ENCODE measurements around the gene MAMSTR.
A peak's percentile ranks its signal among the peaks of the same experiment; 100 is the strongest.
"Not testable (repeated sequence)": the region's sequence is repeated elsewhere in the genome, so short reads cannot be mapped to it uniquely, and the experiment has no call there.

The MAMSTR gene

GRCh38 chr19:48722196-48722708 lies 2.7 kb upstream of the MAMSTR start:
- DNase-seq = no peak

DNA sequence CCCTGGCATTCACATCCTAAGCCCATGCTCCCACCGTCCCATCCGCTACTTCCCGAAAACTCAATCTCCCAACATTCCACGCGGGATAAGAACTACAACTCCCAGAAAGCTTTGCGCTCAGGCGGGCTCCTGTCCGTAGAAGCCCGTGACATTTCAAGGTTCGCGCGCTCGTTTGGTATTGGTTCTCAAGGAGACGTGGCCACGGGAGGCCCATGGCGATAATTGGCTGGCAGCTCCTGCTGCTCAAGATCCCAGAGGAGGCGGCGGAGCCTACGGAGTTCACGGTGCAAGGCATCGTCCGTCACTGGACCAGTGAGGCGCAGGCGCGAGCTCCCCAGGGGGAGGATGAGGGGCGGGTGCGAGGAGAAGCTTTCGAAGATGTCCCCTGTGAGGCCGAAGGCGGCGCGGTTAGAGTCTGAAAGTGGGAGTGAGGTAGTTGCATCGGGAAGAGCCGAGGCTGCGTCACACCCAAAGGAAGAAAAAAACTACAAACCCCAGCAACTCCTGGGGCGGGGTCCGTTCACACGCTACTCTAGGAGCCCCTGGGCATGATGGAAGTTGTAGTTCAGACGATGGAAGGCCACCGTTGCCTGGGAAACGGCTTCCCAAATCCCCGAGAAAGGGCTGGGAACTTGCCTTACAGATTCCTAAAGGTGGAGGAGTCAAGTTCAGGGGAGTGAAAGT lies 1.2 kb upstream of the MAMSTR start:
- DNase-seq = peak; percentile 76 to 100 (median 98)

DNA sequence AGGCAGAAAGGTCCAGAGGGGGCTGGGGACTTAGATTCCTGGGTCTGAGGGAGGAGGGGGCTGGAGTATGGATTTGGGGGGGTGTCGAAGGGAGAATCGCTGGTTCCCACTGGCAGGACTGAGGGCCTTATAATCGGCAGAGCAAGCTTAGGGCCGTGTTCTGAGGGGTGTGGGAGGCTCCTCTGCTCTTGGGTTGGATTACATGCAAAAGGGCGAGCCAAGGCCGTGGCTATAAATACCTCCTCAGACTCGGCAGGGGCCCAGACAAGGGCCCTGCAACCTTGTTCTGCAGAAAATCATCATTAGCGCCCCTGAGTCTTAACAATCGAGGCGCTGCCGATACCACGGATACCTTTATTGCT lies 707 bp upstream of the MAMSTR start:
- DNase-seq = no peak

- DNase-seq = no peak
These were observed 754 bp downstream of the MAMSTR start for GRCh38 chr19:48718711-48719231.

DNA sequence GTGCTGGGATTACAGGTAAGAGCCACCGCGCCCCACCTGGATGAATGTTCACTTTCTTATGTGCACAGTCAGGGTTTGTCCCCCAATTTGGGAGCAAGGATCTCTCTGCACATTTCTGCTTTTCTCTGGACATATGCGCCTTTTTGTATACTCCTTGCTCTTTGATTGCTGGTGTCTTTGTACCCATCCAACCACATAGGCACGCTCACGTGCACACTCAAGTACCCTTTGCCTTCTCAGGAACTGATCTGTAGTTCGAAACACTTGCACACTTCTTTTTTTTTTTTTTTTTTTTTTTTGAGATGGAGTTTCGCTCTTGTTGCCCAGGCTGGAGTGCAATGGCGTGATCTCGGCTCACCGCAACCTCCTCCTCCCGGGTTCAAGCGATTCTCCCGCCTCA lies 1.4 kb downstream of the MAMSTR start:
- DNase-seq = not testable (repeated sequence)

- peak in 56 of 58 donors; percentile 11 to 89 (median 64) for DNase-seq
These were observed 2.8 kb downstream of the MAMSTR start for GRCh38 chr19:48716562-48717291.

DNA sequence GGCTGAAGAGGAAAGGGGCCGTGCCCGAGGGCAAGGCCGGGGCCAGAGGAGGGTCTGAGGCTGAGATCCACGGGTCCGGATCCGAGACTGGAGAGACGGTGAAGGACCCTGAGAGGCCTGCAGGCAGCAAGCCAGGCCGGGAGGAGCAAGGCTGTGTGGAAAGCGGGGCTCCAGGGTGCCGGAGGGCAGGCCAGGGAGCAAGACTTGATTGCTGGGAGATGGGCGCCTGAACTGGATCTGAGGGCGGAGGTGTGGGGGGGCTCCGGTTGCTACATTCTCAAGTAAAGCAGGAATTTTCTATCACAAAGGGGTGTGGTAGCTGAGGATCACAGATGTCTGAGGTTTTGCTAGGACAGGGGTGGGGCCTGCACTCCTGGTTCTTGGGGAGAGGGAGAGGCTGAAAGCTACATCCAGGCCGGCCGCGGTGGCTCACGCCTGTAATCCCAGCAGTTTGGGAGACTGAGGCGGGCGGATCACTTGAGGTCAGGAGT lies 3.8 kb downstream of the MAMSTR start:
- DNase-seq = peak in 1 of 58 donors; percentile 10

GRCh38 chr19:48714759-48715675 lies 4.5 kb downstream of the MAMSTR start:
- no peak for DNase-seq

DNA sequence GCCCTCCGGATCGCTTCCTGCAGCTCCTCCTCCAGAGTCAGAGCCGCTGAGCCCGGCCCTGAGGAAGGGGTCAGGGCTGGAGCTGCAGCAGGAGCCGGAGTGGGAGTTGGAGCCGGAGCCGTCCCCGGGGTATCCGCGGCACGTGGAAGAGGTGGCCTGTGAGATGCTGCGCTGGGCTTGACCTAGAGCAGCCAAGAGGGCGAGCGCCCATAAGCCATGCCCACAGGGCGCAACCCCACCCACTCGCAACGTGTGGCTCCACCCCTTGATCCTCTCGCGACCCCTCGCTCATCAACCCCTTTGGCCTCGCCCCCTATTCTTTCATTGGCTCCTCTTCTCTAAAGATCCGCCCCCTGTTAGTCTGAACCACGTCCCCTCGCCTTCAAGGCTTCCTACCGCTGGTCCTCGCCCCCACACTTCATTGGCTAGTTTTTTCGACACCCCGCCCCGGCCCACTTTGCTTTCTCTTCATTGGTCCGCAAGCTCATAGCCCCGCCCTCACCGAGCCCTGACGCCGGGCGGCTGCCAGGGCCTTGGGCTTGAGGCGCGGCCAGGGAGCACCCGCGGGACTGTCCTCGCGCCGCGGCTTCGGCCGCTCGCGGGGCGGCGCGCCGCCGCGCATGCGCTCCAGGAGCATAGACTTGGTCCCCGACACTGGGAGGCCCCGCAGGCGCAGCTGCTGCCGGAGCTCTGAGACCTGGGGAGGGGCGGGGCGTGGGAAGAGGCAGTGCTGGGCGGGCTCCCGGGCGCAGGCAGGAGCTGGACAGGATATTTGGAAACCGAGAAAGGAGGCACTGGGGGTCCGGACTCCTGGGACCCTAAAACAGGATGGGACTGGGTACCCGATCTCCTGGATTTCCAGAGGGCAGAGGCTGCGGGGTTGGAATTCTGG lies 5.4 kb downstream of the MAMSTR start:
- peak; percentile 84 to 100 (median 99) for DNase-seq

DNA sequence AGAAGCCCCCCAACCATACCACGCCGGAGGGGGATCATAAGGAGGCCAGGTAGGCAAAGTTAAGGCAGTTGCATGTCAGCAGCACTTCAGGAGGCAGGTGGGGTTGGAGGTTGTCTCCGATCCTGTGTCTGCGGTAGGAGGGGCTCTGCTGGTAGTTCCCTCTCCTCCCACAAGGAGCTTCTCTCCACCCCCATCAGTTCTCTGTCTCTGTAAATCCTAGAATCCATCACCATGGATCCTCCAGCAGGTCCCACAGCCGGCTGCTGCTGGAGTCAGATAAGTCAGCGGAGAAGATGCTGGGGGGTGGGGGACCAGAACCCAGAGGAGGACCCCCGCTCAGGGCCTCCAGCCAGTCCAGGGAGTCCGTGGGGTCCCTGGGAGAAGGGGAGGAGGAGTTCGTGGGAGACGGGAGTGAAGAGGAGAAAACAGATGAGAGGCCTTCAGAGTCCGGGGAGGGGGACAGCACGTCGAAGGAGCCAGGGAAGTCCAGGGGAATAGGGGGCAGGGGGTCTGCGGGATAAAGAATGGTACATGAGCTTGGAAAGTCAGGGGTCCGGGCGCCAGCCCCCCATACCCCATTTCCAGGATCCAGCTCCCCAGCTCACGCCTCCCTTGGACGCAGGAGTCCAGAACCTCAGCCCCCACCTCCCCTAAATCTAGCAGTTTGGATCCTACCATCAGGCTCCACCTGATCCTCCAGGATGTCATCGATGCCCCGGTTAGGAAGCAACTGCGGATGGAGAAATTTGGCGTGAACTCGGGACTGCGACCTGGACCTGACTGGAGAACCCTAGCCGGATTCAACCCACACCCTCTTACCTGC lies 6.3 kb downstream of the MAMSTR start:
- peak in 5 of 58 donors; percentile 9 to 55 (median 36) for DNase-seq

GRCh38 chr19:48711106-48711662 lies 8.3 kb downstream of the MAMSTR start:
- DNase-seq = no peak

DNA sequence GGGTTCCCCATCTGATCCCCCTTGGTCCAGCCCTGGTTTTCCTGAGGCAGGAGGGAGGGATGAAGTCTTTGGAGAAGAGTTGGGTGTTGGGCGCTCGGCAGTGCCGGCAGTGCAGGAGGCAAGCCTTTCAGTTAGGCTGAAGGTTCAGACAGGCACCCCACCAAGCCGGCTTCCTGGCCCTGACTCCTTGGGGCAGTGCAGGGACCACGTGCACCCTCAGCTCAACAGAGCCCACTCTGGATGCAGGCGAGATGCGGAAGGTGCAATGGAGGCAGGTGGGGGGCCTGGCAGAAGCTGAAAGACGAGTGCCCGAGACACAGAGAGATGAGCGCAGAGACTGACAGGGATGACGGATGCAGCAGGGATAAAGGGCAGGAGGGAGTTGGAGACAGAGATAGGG lies 11.1 kb downstream of the MAMSTR start:
- DNase-seq = no peak

- DNase-seq = no peak
These were observed 14.1 kb downstream of the MAMSTR start for GRCh38 chr19:48705431-48705830.

- DNase-seq = no peak
These were observed 16.2 kb downstream of the MAMSTR start for GRCh38 chr19:48703316-48703715.

DNA sequence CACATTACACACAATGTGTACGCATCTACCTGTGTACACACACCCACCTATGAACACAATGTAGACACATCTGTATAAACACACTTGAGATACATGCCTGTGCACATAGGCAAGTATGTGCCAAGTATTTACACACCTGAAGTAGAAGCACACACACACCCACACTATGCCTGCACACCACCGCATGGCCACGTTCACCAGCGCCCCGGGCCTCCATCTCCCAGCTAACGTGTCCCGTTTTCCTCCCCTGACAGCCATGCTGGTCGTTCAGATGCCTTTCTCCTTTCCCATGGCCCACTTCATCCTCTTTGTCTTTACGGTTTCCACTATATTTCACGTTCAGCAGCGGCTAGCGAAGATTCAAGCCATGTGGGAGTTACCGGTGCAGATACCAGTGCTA lies 16.8 kb downstream of the MAMSTR start:
- DNase-seq = no peak

DNA sequence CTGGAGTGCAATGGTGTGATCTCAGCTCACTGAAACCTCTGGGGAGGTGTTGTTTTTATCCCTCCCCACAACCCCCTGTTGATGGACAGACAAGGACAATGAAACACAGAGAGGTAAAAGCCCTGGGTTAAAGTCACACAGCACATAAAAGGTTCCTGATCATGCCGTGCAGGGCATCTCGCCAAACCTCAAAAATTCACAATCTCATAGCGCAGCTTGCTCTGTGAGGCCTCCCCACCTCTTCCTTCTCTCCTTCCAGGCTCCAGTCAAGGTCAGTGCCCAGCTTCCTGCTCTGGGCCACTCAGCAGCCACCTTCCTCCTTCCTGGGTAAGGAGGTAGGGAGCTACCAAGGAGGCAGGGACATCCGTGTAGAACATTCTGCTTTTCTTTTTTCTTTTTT lies 21.5 kb downstream of the MAMSTR start:
- DNase-seq = no peak

GRCh38 chr19:48696353-48697010 lies 23.0 kb downstream of the MAMSTR start:
- DNase-seq = no peak

- no peak for DNase-seq
These were observed 23.7 kb downstream of the MAMSTR start, which contains the start of gene FUT2 for GRCh38 chr19:48695743-48696352. Gene FUT2, plus strand, starts transcription at chr19:48695971. Its CDS starts 6,986 bp downstream, at chr19:48702957.

Data from anterior cingulate cortex (tissue), 58 donors.